Neural cell (in vitro differentiated cells): ENCODE measurements around the gene SH3BGRL.

Experiments used
- EP300 ChIP-seq: fragments of 450-650 bp; conservative IDR thresholded peaks from 2 replicates; pipeline ENCODE4 v1.6.1; 2014; ENCODE audit warnings: antibody characterized with exemption, mild to moderate bottlenecking, moderate library complexity; ENCODE audit not compliant: poor library complexity, severe bottlenecking
- EZH2 ChIP-seq: fragments of 200-600, 300-800 bp; shearing (Covaris generic), sonication (generic); IDR thresholded peaks from 2 replicates; pipeline ENCODE4 v1.6.1; 2014; ENCODE audit warnings: antibody characterized with exemption, low read length, borderline replicate concordance, mild to moderate bottlenecking; ENCODE audit not compliant: insufficient read depth, poor library complexity, severe bottlenecking
- POLR2AphosphoS5 ChIP-seq: IDR thresholded peaks from 2 replicates; pipeline ENCODE4 v1.6.1; 2012
- TAF1 ChIP-seq: IDR thresholded peaks from 2 replicates; pipeline ENCODE4 v1.6.1; 2012; ENCODE audit warnings: low read depth
- TF ChIP-seq, protein P1 (sequence below): fragments of 450-650 bp; IDR thresholded peaks from 2 replicates; pipeline ENCODE4 v1.5.1; 2014; ENCODE audit warnings: antibody characterized with exemption, mild to moderate bottlenecking, moderate library complexity; ENCODE audit not compliant: poor library complexity, severe bottlenecking
- TF ChIP-seq, protein P2 (sequence below): IDR thresholded peaks from 2 replicates; pipeline ENCODE4 v1.6.1; 2012; ENCODE audit warnings: borderline replicate concordance

DNA sequence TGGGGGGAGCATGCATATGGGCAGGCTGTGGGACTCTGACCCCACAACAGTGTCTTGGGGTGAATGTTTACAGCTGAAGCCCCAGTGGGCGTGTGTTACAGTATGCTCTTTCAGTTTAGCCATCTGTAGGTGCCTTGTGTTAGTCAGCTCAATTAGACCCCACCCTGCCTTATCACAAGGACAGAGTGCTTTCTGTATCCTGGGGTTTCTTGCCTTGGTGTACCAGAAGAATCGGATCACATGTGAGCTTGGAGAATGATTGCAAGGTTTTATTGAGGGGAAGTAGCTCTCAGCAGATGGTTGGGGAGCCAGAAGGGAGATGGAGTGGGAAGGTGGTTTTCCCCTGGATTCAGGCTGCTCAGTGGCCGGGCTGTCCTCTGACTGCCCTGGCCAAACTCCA lies 27.3 kb downstream of the SH3BGRL start:
- TF ChIP-seq, protein P1, sequence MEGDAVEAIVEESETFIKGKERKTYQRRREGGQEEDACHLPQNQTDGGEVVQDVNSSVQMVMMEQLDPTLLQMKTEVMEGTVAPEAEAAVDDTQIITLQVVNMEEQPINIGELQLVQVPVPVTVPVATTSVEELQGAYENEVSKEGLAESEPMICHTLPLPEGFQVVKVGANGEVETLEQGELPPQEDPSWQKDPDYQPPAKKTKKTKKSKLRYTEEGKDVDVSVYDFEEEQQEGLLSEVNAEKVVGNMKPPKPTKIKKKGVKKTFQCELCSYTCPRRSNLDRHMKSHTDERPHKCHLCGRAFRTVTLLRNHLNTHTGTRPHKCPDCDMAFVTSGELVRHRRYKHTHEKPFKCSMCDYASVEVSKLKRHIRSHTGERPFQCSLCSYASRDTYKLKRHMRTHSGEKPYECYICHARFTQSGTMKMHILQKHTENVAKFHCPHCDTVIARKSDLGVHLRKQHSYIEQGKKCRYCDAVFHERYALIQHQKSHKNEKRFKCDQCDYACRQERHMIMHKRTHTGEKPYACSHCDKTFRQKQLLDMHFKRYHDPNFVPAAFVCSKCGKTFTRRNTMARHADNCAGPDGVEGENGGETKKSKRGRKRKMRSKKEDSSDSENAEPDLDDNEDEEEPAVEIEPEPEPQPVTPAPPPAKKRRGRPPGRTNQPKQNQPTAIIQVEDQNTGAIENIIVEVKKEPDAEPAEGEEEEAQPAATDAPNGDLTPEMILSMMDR = no peak
- TF ChIP-seq EZH2 (no peak), POLR2AphosphoS5 (no peak), TAF1 (no peak), EP300 (no peak)
- TF ChIP-seq, protein P2, sequence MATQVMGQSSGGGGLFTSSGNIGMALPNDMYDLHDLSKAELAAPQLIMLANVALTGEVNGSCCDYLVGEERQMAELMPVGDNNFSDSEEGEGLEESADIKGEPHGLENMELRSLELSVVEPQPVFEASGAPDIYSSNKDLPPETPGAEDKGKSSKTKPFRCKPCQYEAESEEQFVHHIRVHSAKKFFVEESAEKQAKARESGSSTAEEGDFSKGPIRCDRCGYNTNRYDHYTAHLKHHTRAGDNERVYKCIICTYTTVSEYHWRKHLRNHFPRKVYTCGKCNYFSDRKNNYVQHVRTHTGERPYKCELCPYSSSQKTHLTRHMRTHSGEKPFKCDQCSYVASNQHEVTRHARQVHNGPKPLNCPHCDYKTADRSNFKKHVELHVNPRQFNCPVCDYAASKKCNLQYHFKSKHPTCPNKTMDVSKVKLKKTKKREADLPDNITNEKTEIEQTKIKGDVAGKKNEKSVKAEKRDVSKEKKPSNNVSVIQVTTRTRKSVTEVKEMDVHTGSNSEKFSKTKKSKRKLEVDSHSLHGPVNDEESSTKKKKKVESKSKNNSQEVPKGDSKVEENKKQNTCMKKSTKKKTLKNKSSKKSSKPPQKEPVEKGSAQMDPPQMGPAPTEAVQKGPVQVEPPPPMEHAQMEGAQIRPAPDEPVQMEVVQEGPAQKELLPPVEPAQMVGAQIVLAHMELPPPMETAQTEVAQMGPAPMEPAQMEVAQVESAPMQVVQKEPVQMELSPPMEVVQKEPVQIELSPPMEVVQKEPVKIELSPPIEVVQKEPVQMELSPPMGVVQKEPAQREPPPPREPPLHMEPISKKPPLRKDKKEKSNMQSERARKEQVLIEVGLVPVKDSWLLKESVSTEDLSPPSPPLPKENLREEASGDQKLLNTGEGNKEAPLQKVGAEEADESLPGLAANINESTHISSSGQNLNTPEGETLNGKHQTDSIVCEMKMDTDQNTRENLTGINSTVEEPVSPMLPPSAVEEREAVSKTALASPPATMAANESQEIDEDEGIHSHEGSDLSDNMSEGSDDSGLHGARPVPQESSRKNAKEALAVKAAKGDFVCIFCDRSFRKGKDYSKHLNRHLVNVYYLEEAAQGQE = no peak
